NCI-H146 treated with DMSO at 0.1 percent for 48 hours (cell line): ENCODE results near the gene ITGA5.

Experiments
- DNase-seq: peaks from one replicate; lab custom pipeline; 2025; ENCODE audit not compliant: unreplicated experiment; lab: John Stamatoyannopoulos, UW

Gene ITGA5

GRCh38 chr12:54412786-54413185, 6.3 kb downstream of the ITGA5 start:
- no peak for DNase-seq

GRCh38 chr12:54412348-54412747, 6.7 kb downstream of the ITGA5 start:
- no peak for DNase-seq

- DNase-seq: no peak
Measured at GRCh38 chr12:54411391-54412241, 7.5 kb downstream of the ITGA5 start.

DNA sequence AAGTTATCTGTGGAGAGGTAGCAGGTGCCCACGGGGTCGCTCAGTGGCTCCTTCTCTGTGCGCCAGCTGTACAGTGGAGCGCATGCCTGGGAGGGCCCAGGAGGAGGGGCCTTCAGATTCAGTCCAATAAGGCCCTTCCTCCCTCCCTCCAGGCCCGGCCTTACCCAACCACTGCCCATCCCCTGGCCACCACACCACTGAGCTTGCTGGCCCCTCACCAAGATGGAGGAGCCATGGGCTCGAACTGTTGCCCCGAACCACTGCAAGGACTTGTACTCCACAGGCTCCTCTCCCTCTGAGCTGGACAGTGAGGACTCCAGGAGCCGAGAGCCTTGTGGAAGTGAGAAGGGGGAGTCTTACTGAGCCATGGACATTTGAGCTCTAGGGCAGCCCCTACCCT, 9.8 kb downstream of the ITGA5 start:
- peak; percentile 76 for DNase-seq

DNA sequence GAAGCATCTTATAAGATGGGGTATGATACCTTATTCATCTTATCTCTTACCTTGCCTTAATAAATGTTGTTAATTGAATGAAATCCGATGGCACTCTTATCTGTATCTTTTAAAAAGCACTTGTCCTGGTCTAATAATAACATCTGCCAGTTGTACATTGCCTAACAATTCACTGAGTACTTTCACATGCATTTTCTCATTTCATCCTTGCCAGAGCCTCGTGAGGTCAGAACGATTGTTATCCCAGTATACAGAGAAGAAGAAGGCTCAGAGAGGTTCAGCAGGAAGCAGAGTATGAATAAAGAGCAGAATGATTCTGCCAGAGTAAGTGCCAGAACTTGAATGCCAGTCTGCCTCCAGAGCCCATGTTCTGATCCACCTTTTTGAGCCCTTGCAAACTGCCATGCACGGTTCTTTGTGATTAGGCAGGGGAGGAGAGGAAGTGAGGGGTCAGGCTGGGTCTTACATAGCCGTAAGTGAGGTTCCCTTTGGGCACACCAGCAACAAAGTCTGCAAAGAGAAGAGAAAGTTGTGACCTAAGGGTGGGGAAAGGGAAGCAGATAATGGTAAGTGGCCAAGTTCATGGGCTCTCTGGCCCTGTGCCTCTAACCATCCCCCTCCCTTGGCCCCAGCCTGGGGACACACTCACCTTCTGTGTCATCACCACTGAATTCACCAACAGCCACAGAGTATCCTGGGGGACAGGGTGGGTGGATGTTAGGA, 11.7 kb downstream of the ITGA5 start:
- no peak for DNase-seq

DNA sequence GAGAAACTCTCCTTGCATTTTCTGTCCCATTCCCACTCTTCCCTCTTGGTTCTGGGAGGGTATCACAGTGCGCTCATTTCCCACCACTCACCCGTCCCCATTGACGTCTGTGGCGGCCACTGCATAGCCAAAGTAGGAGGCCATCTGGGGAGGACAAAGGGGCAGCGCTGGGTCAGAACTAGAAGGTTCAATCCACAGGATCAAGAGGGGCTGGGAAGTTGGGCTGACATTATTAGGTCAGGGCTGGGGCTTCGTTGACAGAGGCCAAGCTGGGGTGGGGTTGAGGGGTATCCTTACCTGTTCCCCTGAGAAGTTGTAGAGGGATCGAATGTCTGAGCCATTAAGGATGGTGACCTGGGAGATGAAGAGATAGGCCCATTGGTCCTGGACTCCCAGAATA, 13.5 kb downstream of the ITGA5 start:
- DNase-seq: no peak

- no peak for DNase-seq
Measured at GRCh38 chr12:54405106-54405505, 14.0 kb downstream of the ITGA5 start.

- peak; percentile 36 for DNase-seq
Measured at GRCh38 chr12:54404061-54405004, 14.7 kb downstream of the ITGA5 start.

DNA sequence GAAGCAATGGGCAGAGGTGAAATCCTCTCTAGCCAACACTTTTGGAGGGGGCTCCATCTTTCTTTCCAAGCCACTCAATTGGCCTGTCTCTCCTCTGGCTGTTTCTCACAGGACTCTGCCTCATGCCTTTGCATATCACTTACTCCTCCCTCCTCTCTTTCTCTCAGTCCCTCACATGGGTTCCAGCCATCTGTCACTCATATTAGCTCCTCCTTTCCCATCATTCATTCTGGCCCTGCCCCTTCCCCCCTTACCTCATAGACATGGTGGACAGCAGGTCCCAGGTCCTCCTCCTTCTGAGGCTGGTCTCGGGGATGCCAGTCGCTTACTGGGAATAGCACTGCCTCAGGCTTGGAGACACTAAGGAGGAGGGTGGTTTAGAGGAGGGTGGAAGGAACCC, 17.9 kb downstream of the ITGA5 start:
- DNase-seq: no peak

GRCh38 chr12:54398995-54399793, 19.9 kb downstream of the ITGA5 start:
- DNase-seq: peak; percentile 76

GRCh38 chr12:54398218-54398617, 20.8 kb downstream of the ITGA5 start:
- DNase-seq: no peak

- DNase-seq: no peak
Measured at GRCh38 chr12:54397157-54397556, 21.9 kb downstream of the ITGA5 start.

DNA sequence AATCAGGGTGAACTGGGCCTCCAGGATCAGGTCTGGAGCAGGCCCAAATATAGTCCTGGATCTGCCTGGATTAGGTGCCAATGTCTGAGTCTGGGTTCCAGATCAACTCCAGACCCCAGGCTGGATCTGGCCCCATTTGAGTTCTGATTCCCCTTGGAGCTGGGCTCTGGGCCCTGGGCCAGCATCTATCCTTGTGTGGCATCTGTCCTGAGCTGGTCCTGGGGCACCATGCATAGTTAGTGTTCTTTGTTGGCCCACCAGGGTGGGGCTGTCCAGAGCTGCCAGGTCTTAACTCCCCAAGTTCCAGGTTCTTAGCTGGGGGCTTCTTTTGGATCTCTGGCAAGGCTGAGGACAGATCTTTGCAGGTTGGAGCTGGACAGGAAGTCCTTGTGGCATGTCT, 23.5 kb downstream of the ITGA5 start:
- DNase-seq: no peak

DNA sequence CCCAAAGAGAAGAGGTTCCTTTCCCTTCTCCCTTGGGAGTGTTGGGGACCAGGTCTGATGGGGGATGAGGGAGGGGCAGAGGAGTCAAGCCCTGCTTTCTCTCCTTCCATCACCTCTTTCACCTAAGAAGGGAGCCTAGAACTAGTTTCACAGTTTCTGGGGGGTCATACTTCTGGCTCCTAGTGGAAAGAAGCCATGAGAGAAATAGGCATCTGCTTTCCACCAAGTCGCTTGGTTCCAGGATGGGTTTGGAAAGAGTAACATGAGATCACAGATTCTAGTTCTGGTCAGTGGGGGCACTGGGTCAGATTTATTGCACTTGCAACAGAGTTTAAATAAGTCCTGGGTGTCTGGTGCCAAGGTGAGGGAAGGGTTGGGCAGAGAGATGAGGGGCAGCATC, 24.1 kb downstream of the ITGA5 start:
- DNase-seq: no peak

GRCh38 chr12:54394281-54394719, 24.8 kb downstream of the ITGA5 start:
- DNase-seq: peak; percentile 27

DNA sequence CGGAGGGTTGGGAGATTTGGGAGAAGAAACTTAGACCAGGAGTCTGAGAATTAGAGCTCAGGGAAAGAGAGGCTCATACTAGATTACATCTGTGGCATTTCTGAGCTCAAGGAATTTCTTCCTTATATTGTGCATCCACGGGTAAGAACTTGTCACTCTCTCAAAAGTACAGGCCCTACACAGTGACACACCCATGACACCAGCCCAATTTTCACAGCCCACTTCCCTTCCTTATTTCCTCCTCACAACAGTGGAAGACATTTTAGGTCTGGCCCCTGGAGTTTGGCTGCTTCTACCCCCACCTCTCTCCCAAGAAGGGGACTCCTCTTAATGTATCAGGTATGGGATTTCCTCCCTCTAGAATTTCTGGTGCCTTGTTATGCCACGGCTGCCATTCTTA, 25.3 kb downstream of the ITGA5 start:
- no peak for DNase-seq

DNA sequence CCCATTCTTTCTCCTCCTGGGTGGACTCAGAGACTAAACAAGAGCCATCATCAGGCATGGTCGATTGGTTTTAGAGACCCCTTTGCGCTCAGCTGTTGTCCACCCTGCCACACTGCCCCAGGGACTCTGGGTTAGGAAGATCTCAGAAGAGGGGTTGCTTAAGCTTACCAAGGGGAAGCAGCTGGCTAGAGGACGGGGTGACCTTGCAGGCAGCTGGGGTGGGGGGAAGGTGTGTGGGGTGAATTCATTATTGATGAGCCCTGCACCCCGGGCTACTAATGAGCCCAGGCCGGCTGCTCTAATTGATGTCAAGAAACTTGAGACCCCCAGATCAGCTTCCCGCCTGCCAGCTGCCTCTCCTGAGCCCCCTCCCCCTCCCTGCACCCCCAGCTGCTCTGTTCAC, 25.9 kb downstream of the ITGA5 start:
- no peak for DNase-seq

DNA sequence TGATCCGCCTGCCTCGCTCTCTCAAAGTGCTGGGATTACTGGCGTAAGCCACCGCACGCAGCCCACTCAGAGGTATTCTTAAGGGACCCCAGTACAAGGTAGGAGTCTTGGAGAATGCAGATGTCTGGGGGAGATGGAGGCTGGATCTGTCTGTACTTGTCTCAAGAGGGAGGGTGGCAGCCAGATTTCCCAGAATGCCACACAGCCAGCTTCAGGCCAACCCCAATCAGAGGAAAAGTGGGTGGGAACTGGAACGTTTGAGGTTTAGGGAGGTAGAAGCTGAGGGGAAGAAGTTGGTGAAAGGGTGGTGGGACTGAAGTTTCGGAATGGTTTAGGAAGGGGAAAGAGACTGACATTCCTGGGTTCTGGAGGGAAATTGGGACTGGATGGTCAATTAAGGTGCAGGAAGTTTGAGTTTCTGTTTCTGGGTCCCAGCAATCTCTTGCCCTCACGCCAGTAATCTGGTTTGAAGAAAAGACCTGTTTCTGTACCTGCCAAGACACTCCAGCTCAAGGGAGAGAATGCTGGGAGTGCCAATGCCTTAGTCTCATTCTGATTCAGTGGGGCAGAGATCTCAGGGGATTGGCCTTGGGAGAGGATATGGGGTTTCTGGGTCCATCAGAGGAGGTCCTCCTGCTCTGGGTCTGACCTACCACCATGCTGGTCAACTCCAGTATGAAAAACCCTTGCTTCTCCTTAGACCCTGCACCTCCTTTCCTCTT, 26.4 kb downstream of the ITGA5 start:
- DNase-seq: no peak

GRCh38 chr12:54390668-54391551, 28.2 kb downstream of the ITGA5 start:
- peak; percentile 69 for DNase-seq
